GM23338 (cell line): ENCODE measurements around the gene MBOAT1.

Source experiments
- CREB1 ChIP-seq: fragments of 250-450 bp; sonication (Bioruptor Pico); IDR thresholded peaks from 2 replicates; pipeline ENCODE4 v1.5.0; 2020; ENCODE audit warnings: low read depth, mild to moderate bottlenecking, moderate library complexity
- EZH2 ChIP-seq: fragments of 200-600 bp; sonication (generic); IDR thresholded peaks from one replicate; pipeline ENCODE4 v1.8.0; 2017; ENCODE audit warnings: antibody characterized with exemption, mild to moderate bottlenecking, low read depth; ENCODE audit not compliant: unreplicated experiment
- EZH2phosphoT487 ChIP-seq: fragments of 200-600 bp; sonication (generic); IDR thresholded peaks from one replicate; pipeline ENCODE4 v1.8.1; 2018; ENCODE audit warnings: antibody characterized with exemption; ENCODE audit not compliant: unreplicated experiment
- POLR2AphosphoS5 ChIP-seq: IDR thresholded peaks from 2 replicates; pipeline ENCODE4 v1.6.1; 2016; ENCODE audit warnings: antibody characterized with exemption, low read depth
- ZNF331 ChIP-seq: fragments of 250-450 bp; sonication (Bioruptor Pico); IDR thresholded peaks from 2 replicates; pipeline ENCODE4 v1.5.0; 2020; ENCODE audit warnings: low read depth, mild to moderate bottlenecking, moderate library complexity
- TF ChIP-seq, protein P1 (sequence below), 2 experiments: fragments of 200-600 bp in 1 of 2; sonication (generic) in 1 of 2; conservative IDR thresholded peaks; 2 replicates each; pipeline versions ENCODE4 v1.5.1 to v1.6.1; 2016 to 2017; ENCODE audit warnings: antibody characterized with exemption in 2 of 2, low read depth in 2 of 2, mild to moderate bottlenecking in 2 of 2, moderate library complexity in 1 of 2

- TF ChIP-seq CREB1 (CRISPR knock-in tag): no peak
- TF ChIP-seq, protein P1, sequence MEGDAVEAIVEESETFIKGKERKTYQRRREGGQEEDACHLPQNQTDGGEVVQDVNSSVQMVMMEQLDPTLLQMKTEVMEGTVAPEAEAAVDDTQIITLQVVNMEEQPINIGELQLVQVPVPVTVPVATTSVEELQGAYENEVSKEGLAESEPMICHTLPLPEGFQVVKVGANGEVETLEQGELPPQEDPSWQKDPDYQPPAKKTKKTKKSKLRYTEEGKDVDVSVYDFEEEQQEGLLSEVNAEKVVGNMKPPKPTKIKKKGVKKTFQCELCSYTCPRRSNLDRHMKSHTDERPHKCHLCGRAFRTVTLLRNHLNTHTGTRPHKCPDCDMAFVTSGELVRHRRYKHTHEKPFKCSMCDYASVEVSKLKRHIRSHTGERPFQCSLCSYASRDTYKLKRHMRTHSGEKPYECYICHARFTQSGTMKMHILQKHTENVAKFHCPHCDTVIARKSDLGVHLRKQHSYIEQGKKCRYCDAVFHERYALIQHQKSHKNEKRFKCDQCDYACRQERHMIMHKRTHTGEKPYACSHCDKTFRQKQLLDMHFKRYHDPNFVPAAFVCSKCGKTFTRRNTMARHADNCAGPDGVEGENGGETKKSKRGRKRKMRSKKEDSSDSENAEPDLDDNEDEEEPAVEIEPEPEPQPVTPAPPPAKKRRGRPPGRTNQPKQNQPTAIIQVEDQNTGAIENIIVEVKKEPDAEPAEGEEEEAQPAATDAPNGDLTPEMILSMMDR (conservative IDR thresholded peaks at IDR 0.05; ENCODE audit: low read depth in 2 of 2): no peak
- TF ChIP-seq EZH2: no peak
- no peak for TF ChIP-seq POLR2AphosphoS5
- TF ChIP-seq EZH2phosphoT487: no peak
- TF ChIP-seq ZNF331 (CRISPR knock-in tag): no peak
Measured at GRCh38 chr6:20232188-20232587, 19.9 kb upstream of the MBOAT1 start.
